ENCODE measurements around the gene TAF3.
A peak's percentile ranks its signal among the peaks of the same experiment; 100 is the strongest.
"Not testable (repeated sequence)": the region's sequence is repeated elsewhere in the genome, so short reads cannot be mapped to it uniquely, and the experiment has no call there.

Gene TAF3

GRCh38 chr10:7804741-7805140 is 13.6 kb upstream of the TAF3 start:
- H3K4me3 ChIP-seq (ENCODE audit: low read length) = no peak overlapping the region

GRCh38 chr10:7808686-7809267 is 9.5 kb upstream of the TAF3 start:
- no peak overlapping the region for H3K4me3 ChIP-seq (ENCODE audit: low read length)
- no peak for DNase-seq (ENCODE audit: low read depth, low spot score)

More at GRCh38 chr10:7804741-7805140, 13.6 kb upstream of the TAF3 start:
- DNase-seq (ENCODE audit: low read depth, low spot score) = no peak

- DNase-seq (ENCODE audit: low read depth, low spot score) = no peak
- no peak overlapping the region for H3K4me3 ChIP-seq (ENCODE audit: low read length)
Measured at GRCh38 chr10:7810443-7810842, 7.9 kb upstream of the TAF3 start.

GRCh38 chr10:7811000-7811399 is 7.3 kb upstream of the TAF3 start:
- no peak for DNase-seq (ENCODE audit: low read depth, low spot score)
- H3K4me3 ChIP-seq (ENCODE audit: low read length) = no peak overlapping the region

- H3K4me3 ChIP-seq (ENCODE audit: low read length); DNase-seq (ENCODE audit: low read depth, low spot score): not testable (repeated sequence)
Measured at GRCh38 chr10:7811743-7812142, 6.6 kb upstream of the TAF3 start.

GRCh38 chr10:7813481-7813880 is 4.8 kb upstream of the TAF3 start:
- peak; percentile 5 for DNase-seq (ENCODE audit: low read depth, low spot score)
- no peak overlapping the region for H3K4me3 ChIP-seq (ENCODE audit: low read length)

- DNase-seq (ENCODE audit: low read depth, low spot score) = no peak
- peak overlapping the region; percentile 95 for H3K4me3 ChIP-seq (ENCODE audit: low read length)
Measured at GRCh38 chr10:7817576-7817975, 729 bp upstream of the TAF3 start.

- no peak for DNase-seq (ENCODE audit: low read depth, low spot score)
- H3K4me3 ChIP-seq (ENCODE audit: low read length) = peak overlapping the region; percentile 95
Measured at GRCh38 chr10:7817984-7818294, 366 bp upstream of the TAF3 start.

- peak overlapping the region; percentile 95 for H3K4me3 ChIP-seq (ENCODE audit: low read length)
- peak; percentile 16 for DNase-seq (ENCODE audit: low read depth, low spot score)
Measured at GRCh38 chr10:7819121-7819460, 786 bp downstream of the TAF3 start.

GRCh38 chr10:7824251-7824650 is 5.9 kb downstream of the TAF3 start:
- DNase-seq (ENCODE audit: low read depth, low spot score) = no peak
- no peak overlapping the region for H3K4me3 ChIP-seq (ENCODE audit: low read length)

GRCh38 chr10:7826971-7827370 is 8.7 kb downstream of the TAF3 start:
- no peak overlapping the region for H3K4me3 ChIP-seq (ENCODE audit: low read length)
- DNase-seq (ENCODE audit: low read depth, low spot score) = no peak

- H3K4me3 ChIP-seq (ENCODE audit: low read length) = no peak overlapping the region
- no peak for DNase-seq (ENCODE audit: low read depth, low spot score)
Measured at GRCh38 chr10:7829289-7829834, 11.1 kb downstream of the TAF3 start.

- no peak overlapping the region for H3K4me3 ChIP-seq (ENCODE audit: low read length)
Measured at GRCh38 chr10:7832060-7832459, 13.8 kb downstream of the TAF3 start.

GRCh38 chr10:7833210-7833609 is 14.9 kb downstream of the TAF3 start:
- no peak for DNase-seq (ENCODE audit: low read depth, low spot score)

More at GRCh38 chr10:7832060-7832459, 13.8 kb downstream of the TAF3 start:
- DNase-seq (ENCODE audit: low read depth, low spot score) = no peak

GRCh38 chr10:7834262-7834661 is 16.0 kb downstream of the TAF3 start:
- H3K4me3 ChIP-seq (ENCODE audit: low read length) = no peak overlapping the region

More at GRCh38 chr10:7833210-7833609, 14.9 kb downstream of the TAF3 start:
- H3K4me3 ChIP-seq (ENCODE audit: low read length) = no peak overlapping the region

GRCh38 chr10:7836571-7836970 is 18.3 kb downstream of the TAF3 start:
- no peak overlapping the region for H3K4me3 ChIP-seq (ENCODE audit: low read length)
- DNase-seq (ENCODE audit: low read depth, low spot score) = no peak

More at GRCh38 chr10:7834262-7834661, 16.0 kb downstream of the TAF3 start:
- DNase-seq (ENCODE audit: low read depth, low spot score) = no peak

- DNase-seq (ENCODE audit: low read depth, low spot score) = no peak
- no peak overlapping the region for H3K4me3 ChIP-seq (ENCODE audit: low read length)
Measured at GRCh38 chr10:7846591-7846990, 28.3 kb downstream of the TAF3 start.

GRCh38 chr10:7853226-7853842 is 35.0 kb downstream of the TAF3 start:
- no peak for DNase-seq (ENCODE audit: low read depth, low spot score)

GRCh38 chr10:7853890-7854289 is 35.6 kb downstream of the TAF3 start:
- DNase-seq (ENCODE audit: low read depth, low spot score) = no peak
- H3K4me3 ChIP-seq (ENCODE audit: low read length) = no peak overlapping the region

More at GRCh38 chr10:7853226-7853842, 35.0 kb downstream of the TAF3 start:
- no peak overlapping the region for H3K4me3 ChIP-seq (ENCODE audit: low read length)

- DNase-seq (ENCODE audit: low read depth, low spot score) = no peak
- no peak overlapping the region for H3K4me3 ChIP-seq (ENCODE audit: low read length)
Measured at GRCh38 chr10:7855205-7855604, 36.9 kb downstream of the TAF3 start.

- no peak for DNase-seq (ENCODE audit: low read depth, low spot score)
- H3K4me3 ChIP-seq (ENCODE audit: low read length) = no peak overlapping the region
Measured at GRCh38 chr10:7856678-7857077, 38.4 kb downstream of the TAF3 start.
